Activated CD8-positive, alpha-beta T cell treated with anti-CD3 and anti-CD28 coated beads for 36 hours (primary cell): ENCODE results near the gene DNAJB9. TPM values are rescaled to one million over a fixed set of nuclear protein-coding genes. Genes with fewer than 3 reads are reported as not detected.

Source experiments
- ATAC-seq: fragments of 200-7000 bp; cut with Tn5 transposase; one replicate; pipeline ENCODE4 v1.10.0; 2021; ENCODE audit warnings: mild to moderate bottlenecking, moderate library complexity
- CTCF ChIA-PET: fragments of 350-600 bp; sonication (Branson Sonifier 250); formaldehyde crosslinking; loops from one replicate; lab custom pipeline; 2021; ENCODE audit warnings: antibody characterized with exemption; lab: Charles Lee
- POLR2A ChIA-PET: fragments of 350-600 bp; sonication (Branson Sonifier 250); formaldehyde crosslinking; loops from one replicate; lab custom pipeline; 2021; ENCODE audit warnings: antibody characterized with exemption; lab: Charles Lee
- DNase-seq: peaks from one replicate; pipeline ENCODE4 v3.0.0-alpha.2; 2020
- H3K27ac Mint-ChIP-seq: one replicate; pipeline ENCODE4 v1.8.0; 2021; ENCODE audit warnings: mild to moderate bottlenecking, mixed read lengths
- H3K27me3 Mint-ChIP-seq: one replicate; pipeline ENCODE4 v1.8.0; 2021; ENCODE audit warnings: mixed read lengths
- H3K36me3 Mint-ChIP-seq: one replicate; pipeline ENCODE4 v1.8.0; 2021; ENCODE audit warnings: low read depth, mixed read lengths
- H3K4me1 Mint-ChIP-seq: one replicate; pipeline ENCODE4 v1.8.0; 2021; ENCODE audit warnings: low read depth, mixed read lengths
- H3K4me3 Mint-ChIP-seq: one replicate; pipeline ENCODE4 v1.8.0; 2021; ENCODE audit warnings: mild to moderate bottlenecking, moderate library complexity, mixed read lengths
- H3K9me3 Mint-ChIP-seq: one replicate; pipeline ENCODE4 v1.8.0; 2021; ENCODE audit warnings: mixed read lengths
- CTCF ChIP-seq: fragments of 200-600 bp; IDR thresholded peaks from one replicate; pipeline ENCODE4 v1.8.0; 2022; ENCODE audit warnings: antibody characterized with exemption, mild to moderate bottlenecking
- intact Hi-C: fragments of 100-400 bp; cut with micrococcal nuclease; formaldehyde crosslinking; loops from one replicate; pipeline ENCODE4 v1.10.0; 2022
- total RNA-seq, 2 experiments: library from RNA; stranded (reverse); gene quantifications; one replicate each; pipeline ENCODE4 v1.2.3, GENCODE V29; 2021

Gene DNAJB9
- total RNA-seq, 2 experiments from 2014 or later, result 6.5 to 11.6 TPM

- no peak for TF ChIP-seq CTCF
- Mint-ChIP-seq H3K4me3 (peak overlapping the region; percentile 85), H3K27ac (peak overlapping the region; percentile 98), H3K4me1 (peaks cover 39% of the 10 kb centered on the region), H3K27me3 (no peaks in the 10 kb centered on the region), H3K36me3 (no peaks in the 10 kb centered on the region), H3K9me3 (no peaks in the 10 kb centered on the region)
- no peak for ATAC-seq
- intact Hi-C loops, result loop anchor here (1.0 kb wide), 1 partner anchor 43 kb away; the partner anchor contains the start of genes DNAJB9 and THAP5
- ChIA-PET CTCF (interaction anchor here (1.7 to 2.1 kb wide), 2 partner anchors 14 to 30 kb away, joined by 6 to 10 read pairs; no protein-coding TSS in a partner anchor), POLR2A (interaction anchor here (0.8 to 1.1 kb wide), 3 partner anchors 35 to 68 kb away, joined by 3 to 7 read pairs (median 3); partner anchors contain the start of genes DNAJB9 and THAP5)
- no peak for DNase-seq
These were observed 43.0 kb upstream of the DNAJB9 start for GRCh38 chr7:108526768-108527017.

GRCh38 chr7:108528183-108528712 lies 41.4 kb upstream of the DNAJB9 start:
- ChIA-PET POLR2A (no interaction called here), CTCF (interaction anchor here (2.1 kb wide), 1 partner anchor 31 kb away, joined by 10 read pairs; no protein-coding TSS in a partner anchor)
- intact Hi-C loops, result no loop called here
- H3K36me3 Mint-ChIP-seq, result no peaks in the 10 kb centered on the region
- DNase-seq, result no peak
- no peak for TF ChIP-seq CTCF
- H3K27ac Mint-ChIP-seq, result no peak overlapping the region
- peaks cover 30% of the 10 kb centered on the region for H3K4me1 Mint-ChIP-seq
- no peak for ATAC-seq
- H3K27me3 Mint-ChIP-seq, result peaks cover 2% of the 10 kb centered on the region
- H3K4me3 Mint-ChIP-seq, result peak overlapping the region; percentile 2
- H3K9me3 Mint-ChIP-seq, result no peaks in the 10 kb centered on the region

- H3K9me3 Mint-ChIP-seq, result no peaks in the 10 kb centered on the region
- ChIA-PET POLR2A (interaction anchor here (0.8 kb wide), 1 partner anchor 40 kb away, joined by 3 read pairs; the partner anchor contains the start of genes DNAJB9 and THAP5), CTCF (no interaction called here)
- no peaks in the 10 kb centered on the region for H3K36me3 Mint-ChIP-seq
- TF ChIP-seq CTCF, result no peak
- ATAC-seq, result no peak
- H3K27ac Mint-ChIP-seq, result no peak overlapping the region
- peaks cover 4% of the 10 kb centered on the region for H3K27me3 Mint-ChIP-seq
- intact Hi-C loops, result no loop called here
- H3K4me1 Mint-ChIP-seq, result peaks cover 19% of the 10 kb centered on the region
- no peak for DNase-seq
- no peak overlapping the region for H3K4me3 Mint-ChIP-seq
These were observed 40.3 kb upstream of the DNAJB9 start for GRCh38 chr7:108529341-108529740.

- ChIA-PET POLR2A (no interaction called here), CTCF (no interaction called here)
- H3K4me3 Mint-ChIP-seq, result no peak overlapping the region
- intact Hi-C loops, result no loop called here
- peaks cover 6% of the 10 kb centered on the region for H3K27me3 Mint-ChIP-seq
- no peaks in the 10 kb centered on the region for H3K9me3 Mint-ChIP-seq
- no peak for TF ChIP-seq CTCF
- no peaks in the 10 kb centered on the region for H3K4me1 Mint-ChIP-seq
- no peak for ATAC-seq
- no peaks in the 10 kb centered on the region for H3K36me3 Mint-ChIP-seq
- no peak overlapping the region for H3K27ac Mint-ChIP-seq
- DNase-seq, result no peak
These were observed 36.0 kb upstream of the DNAJB9 start for GRCh38 chr7:108533712-108534111.

- Mint-ChIP-seq H3K9me3 (no peaks in the 10 kb centered on the region), H3K4me1 (no peaks in the 10 kb centered on the region), H3K27me3 (peaks cover 6% of the 10 kb centered on the region), H3K36me3 (no peaks in the 10 kb centered on the region), H3K27ac (no peak overlapping the region), H3K4me3 (no peak overlapping the region)
- no peak for TF ChIP-seq CTCF
- intact Hi-C loops, result no loop called here
- DNase-seq, result no peak
- CTCF ChIA-PET, result no interaction called here
- ATAC-seq, result no peak
- POLR2A ChIA-PET, result no interaction called here
These were observed 34.4 kb upstream of the DNAJB9 start for GRCh38 chr7:108535257-108535656.
